ENCODE results near the gene LPCAT1. TPM values are rescaled to one million over a fixed set of nuclear protein-coding genes. Genes with fewer than 3 reads are reported as not detected.

Gene LPCAT1
- total and polyA plus RNA-seq, 10 of the 15 experiments (the other 5 are each of a cell fraction or from before 2014, with no cell fraction given), result 2.3 to 109 (median 72.7) TPM

GRCh38 chr5:1498623-1499416 lies 24.9 kb downstream of the LPCAT1 start (continued):
- TF ChIP-seq ZBTB11 (CRISPR knock-in tag; IDR thresholded peaks at IDR 0.05), result no peak
- 0 out of 2 replicates have a peak, but pooled peaks have one; percentile 30 for TF ChIP-seq RFX5 (IDR thresholded peaks at IDR 0.05; ENCODE audit: low read depth, low read length)
- 0 out of 2 replicates have a peak, but pooled peaks have one; percentile 52 for TF ChIP-seq STAT1 (conservative IDR thresholded peaks at IDR 0.05)
- no peak; the same call in none of the 2 replicates for TF ChIP-seq BACH1 (IDR thresholded peaks at IDR 0.05; ENCODE audit: borderline replicate concordance)
- no peak for TF ChIP-seq IRF3 (IDR thresholded peaks at IDR 0.05)
- no peak for TF ChIP-seq JUNB (IDR thresholded peaks at IDR 0.05)
- no peak for TF ChIP-seq RUNX3 (IDR thresholded peaks at IDR 0.05; ENCODE audit: low read length)
- TF ChIP-seq ATF7 (IDR thresholded peaks at IDR 0.05; ENCODE audit: low read depth), result peak; percentile 80
- TF ChIP-seq MTA3 (IDR thresholded peaks at IDR 0.05; ENCODE audit: borderline replicate concordance, low read length), result no peak
- TF ChIP-seq MLLT1 (IDR thresholded peaks at IDR 0.05), result peak; percentile 74
- no peak for TF ChIP-seq NFXL1 (IDR thresholded peaks at IDR 0.05; ENCODE audit: borderline replicate concordance)
- 0 out of 2 replicates have a peak, but pooled peaks have one; percentile 37 for TF ChIP-seq ELK1 (IDR thresholded peaks at IDR 0.05; ENCODE audit: low read depth, low read length)
- TF ChIP-seq ZBTB40 (IDR thresholded peaks at IDR 0.05; ENCODE audit: borderline replicate concordance), result no peak; the same call in 1 of the 2 replicates
- TF ChIP-seq SRF (IDR thresholded peaks at IDR 0.05; ENCODE audit: low read depth in 2 of 2, low read length in 2 of 2), result no peak
- no peak for TF ChIP-seq SMAD1 (IDR thresholded peaks at IDR 0.05; ENCODE audit: low read depth, partially characterized antibody)
- TF ChIP-seq E2F4 (IDR thresholded peaks at IDR 0.05; ENCODE audit: low read depth, low read length), result no peak
- TF ChIP-seq CREM (IDR thresholded peaks at IDR 0.05; ENCODE audit: low read depth), result peak; percentile 62
